Esophagus muscularis mucosa (tissue), 4 donors: ENCODE measurements around the gene PHAF1. TPM values are rescaled to one million over a fixed set of nuclear protein-coding genes. Genes with fewer than 3 reads are reported as not detected.
A peak's percentile ranks its signal among the peaks of the same experiment; 100 is the strongest.

Experiments used
- DNase-seq: peaks from one replicate; pipeline ENCODE4 v3.0.0-alpha.2; 2017; ENCODE audit errors: extremely low spot score
- H3K27ac ChIP-seq, 4 donors: fragments of 200-600 bp; sonication (generic); replicated peaks in 1 of 4; 1 replicate in 3 of 4; 2 replicates in 1 of 4; pipeline ENCODE4 v1.5.1; 2016 to 2019; ENCODE audit warnings: mild to moderate bottlenecking in 1 of 4
- H3K27me3 ChIP-seq, 4 donors: fragments of 200-600 bp; sonication (generic); one replicate each; pipeline versions ENCODE4 v1.5.1 to v1.6.0; 2016 to 2019
- H3K36me3 ChIP-seq, 4 donors: fragments of 200-600 bp; sonication (generic); one replicate each; pipeline ENCODE4 v1.5.1; 2016 to 2019
- H3K4me1 ChIP-seq, 4 donors: fragments of 200-600 bp; sonication (generic); one replicate each; pipeline ENCODE4 v1.5.1; 2016 to 2019
- H3K4me3 ChIP-seq, 4 donors: fragments of 200-600 bp; sonication (generic); 1 replicate in 2 of 4; 2 replicates in 2 of 4; pipeline ENCODE4 v1.5.1; 2016 to 2019; ENCODE audit warnings: mild to moderate bottlenecking in 4 of 4, moderate library complexity in 1 of 4
- H3K9me3 ChIP-seq, 4 donors: fragments of 200-600 bp; sonication (generic); 1 replicate in 3 of 4; 2 replicates in 1 of 4; pipeline ENCODE4 v1.5.1; 2016 to 2019
- CTCF ChIP-seq, 3 experiments: fragments of 200-600 bp in 2 of 3; fragments of 450-650 bp in 1 of 3; sonication (generic) in 2 of 3; IDR thresholded peaks; one replicate each; pipeline ENCODE4 v1.5.1; 2017 to 2019; ENCODE audit warnings: antibody characterized with exemption in 3 of 3, mild to moderate bottlenecking in 2 of 3, moderate library complexity in 1 of 3
- EP300 ChIP-seq: sonication (generic); formaldehyde crosslinking; IDR thresholded peaks from one replicate; pipeline ENCODE4 v1.6.1; 2017; ENCODE audit warnings: antibody characterized with exemption
- POLR2A ChIP-seq: fragments of 450-650 bp; IDR thresholded peaks from one replicate; pipeline ENCODE4 v1.6.1; 2017; ENCODE audit warnings: antibody characterized with exemption, moderate library complexity, mild to moderate bottlenecking, low read depth
- POLR2AphosphoS5 ChIP-seq, 2 donors: sonication (generic); formaldehyde crosslinking; IDR thresholded peaks; one replicate each; pipeline ENCODE4 v1.6.1; 2017; ENCODE audit warnings: antibody characterized with exemption in 2 of 2
- WGBS: methylation state at CpG from one replicate; pipeline ENCODE4 v1.1.5; 2018; 5-methylcytosine and 5-hydroxymethylcytosine counted together
- intact Hi-C: fragments of 100-400 bp; cut with DNase I; formaldehyde crosslinking; loops from one replicate; pipeline ENCODE4 v1.15.1; 2023
- total RNA-seq, 4 donors: library from RNA; depleted of rRNA; stranded (reverse); fragments of >200 nt; gene quantifications; one replicate each; pipeline versions ENCODE4 v1.1.0 to v1.2.1, GENCODE V29; 2016

Gene PHAF1
- total RNA-seq, 4 donors from 2014 or later = 11.4 to 23.7 (median 17.1) TPM

GRCh38 chr16:67179421-67180080 is 69.8 kb downstream of the PHAF1 start:
- no peak for DNase-seq
- H3K4me1 ChIP-seq = peaks cover 30 to 87% (median 71%) of the 10 kb centered on the region in 4 donors
- no peaks in the 10 kb centered on the region for H3K9me3 ChIP-seq
- no peak overlapping the region for H3K4me3 ChIP-seq
- peaks cover 0 to 16% (median 9%) of the 10 kb centered on the region in 4 donors for H3K36me3 ChIP-seq
- intact Hi-C loops = no loop called here
- no peaks in the 10 kb centered on the region for H3K27me3 ChIP-seq
- H3K27ac ChIP-seq = peak overlapping the region in 1 of 4 donors; percentile 73
- TF ChIP-seq POLR2AphosphoS5 (IDR thresholded peaks at IDR 0.05) = no peak
- TF ChIP-seq POLR2A = no peak
- TF ChIP-seq EP300 = no peak
- TF ChIP-seq CTCF (IDR thresholded peaks at IDR 0.05) = no peak
- 100% methylated on average over 4 of the region's 13 CpGs for WGBS

GRCh38 chr16:67180166-67180565 is 70.4 kb downstream of the PHAF1 start:
- no peaks in the 10 kb centered on the region for H3K27me3 ChIP-seq
- H3K9me3 ChIP-seq = no peaks in the 10 kb centered on the region
- peak overlapping the region in 1 of 4 donors; percentile 94 for H3K27ac ChIP-seq
- peaks cover 30 to 87% (median 71%) of the 10 kb centered on the region in 4 donors for H3K4me1 ChIP-seq
- TF ChIP-seq CTCF (IDR thresholded peaks at IDR 0.05) (no peak), EP300 (no peak), POLR2A (no peak), POLR2AphosphoS5 (IDR thresholded peaks at IDR 0.05) (no peak)
- WGBS = 87% methylated on average over 15 of the region's 16 CpGs
- no peak for DNase-seq
- peaks cover 0 to 11% (median 7%) of the 10 kb centered on the region in 4 donors for H3K36me3 ChIP-seq
- H3K4me3 ChIP-seq = no peak overlapping the region
- intact Hi-C loops = no loop called here

GRCh38 chr16:67181346-67181745 is 71.6 kb downstream of the PHAF1 start:
- Histone ChIP-seq H3K27me3 (no peaks in the 10 kb centered on the region), H3K4me1 (peaks cover 37 to 88% (median 72%) of the 10 kb centered on the region in 4 donors), H3K4me3 (no peak overlapping the region), H3K27ac (peak overlapping the region; percentile 94 to 95 (median 94)), H3K36me3 (peaks cover 0 to 4% (median 2%) of the 10 kb centered on the region in 4 donors), H3K9me3 (no peaks in the 10 kb centered on the region)
- no peak for DNase-seq
- intact Hi-C loops = no loop called here
- WGBS = 39% methylated on average over 2 of the region's 2 CpGs
- no peak for TF ChIP-seq POLR2A
- TF ChIP-seq CTCF (IDR thresholded peaks at IDR 0.05) = no peak
- peak; percentile 26 to 52 for TF ChIP-seq POLR2AphosphoS5 (IDR thresholded peaks at IDR 0.05)

GRCh38 chr16:67182288-67182687 is 72.5 kb downstream of the PHAF1 start:
- DNase-seq = no peak
- Histone ChIP-seq H3K9me3 (no peaks in the 10 kb centered on the region), H3K4me1 (peaks cover 37 to 79% (median 70%) of the 10 kb centered on the region in 4 donors), H3K36me3 (no peaks in the 10 kb centered on the region), H3K27me3 (no peaks in the 10 kb centered on the region), H3K4me3 (no peak overlapping the region), H3K27ac (peak overlapping the region; percentile 94 to 95 (median 94))
- TF ChIP-seq POLR2AphosphoS5 (IDR thresholded peaks at IDR 0.05) = no peak
- no peak for TF ChIP-seq POLR2A
- TF ChIP-seq CTCF (IDR thresholded peaks at IDR 0.05) = no peak
- TF ChIP-seq EP300 = no peak
- WGBS = 88% methylated on average over 2 of the region's 2 CpGs
- intact Hi-C loops = no loop called here

- TF ChIP-seq POLR2AphosphoS5 (IDR thresholded peaks at IDR 0.05) (no peak), EP300 (no peak), POLR2A (no peak), CTCF (IDR thresholded peaks at IDR 0.05) (no peak)
- Histone ChIP-seq H3K36me3 (no peaks in the 10 kb centered on the region), H3K4me1 (peaks cover 31 to 69% (median 61%) of the 10 kb centered on the region in 4 donors), H3K27me3 (no peaks in the 10 kb centered on the region), H3K4me3 (peak overlapping the region; percentile 70 to 92 (median 72)), H3K27ac (peak overlapping the region; percentile 94 to 95 (median 94)), H3K9me3 (no peaks in the 10 kb centered on the region)
- intact Hi-C loops = no loop called here
- DNase-seq = no peak
- 8% methylated on average over 11 of the region's 11 CpGs for WGBS
Measured at GRCh38 chr16:67183284-67183626, 73.5 kb downstream of the PHAF1 start.
